Activated T-helper 1 cell treated with anti-CD3 and anti-CD28 coated beads, Interleukin-2, amount 50 U/mL, for 16 hours (primary cell): Measurements from ENCODE around the gene RNF144B.
"Not testable (repeated sequence)": the region's sequence is repeated elsewhere in the genome, so short reads cannot be mapped to it uniquely, and the experiment has no call there.

Experiments used
- DNase-seq, 2 donors: peaks; one replicate each; pipeline ENCODE4 v3.0.0-alpha.2; 2020; ENCODE audit warnings: low read depth in 1 of 2, low spot score in 1 of 2

The RNF144B gene

GRCh38 chr6:18387061-18387721, at the start of gene RNF144B:
TSS of gene RNF144B (plus strand) at chr6:18387350. CDS start at chr6:18399535, 12,185 bp downstream.
- DNase-seq = peak; percentile 20 to 48

- no peak for DNase-seq
Measured at GRCh38 chr6:18339599-18339998, 47.6 kb upstream of the RNF144B start.

GRCh38 chr6:18340781-18341551, 46.2 kb upstream of the RNF144B start:
- no peak for DNase-seq

- no peak for DNase-seq
Measured at GRCh38 chr6:18342223-18342622, 44.9 kb upstream of the RNF144B start.

GRCh38 chr6:18343741-18344140, 43.4 kb upstream of the RNF144B start:
- no peak for DNase-seq

GRCh38 chr6:18347021-18347577, 40.1 kb upstream of the RNF144B start:
- no peak for DNase-seq

- DNase-seq = no peak
Measured at GRCh38 chr6:18347866-18348265, 39.3 kb upstream of the RNF144B start.

- no peak for DNase-seq
Measured at GRCh38 chr6:18349386-18349785, 37.8 kb upstream of the RNF144B start.

GRCh38 chr6:18350271-18350670, 36.9 kb upstream of the RNF144B start:
- no peak for DNase-seq

GRCh38 chr6:18350712-18351111, 36.4 kb upstream of the RNF144B start:
- no peak for DNase-seq

GRCh38 chr6:18352001-18352400, 35.1 kb upstream of the RNF144B start:
- no peak for DNase-seq

- DNase-seq = no peak
Measured at GRCh38 chr6:18352842-18353241, 34.3 kb upstream of the RNF144B start.

- no peak for DNase-seq
Measured at GRCh38 chr6:18353251-18353650, 33.9 kb upstream of the RNF144B start.

GRCh38 chr6:18357546-18357945, 29.6 kb upstream of the RNF144B start:
- not testable (repeated sequence) for DNase-seq

- DNase-seq = no peak
Measured at GRCh38 chr6:18359237-18359885, 27.8 kb upstream of the RNF144B start.

GRCh38 chr6:18360188-18360587, 27.0 kb upstream of the RNF144B start:
- DNase-seq = no peak

- no peak for DNase-seq
Measured at GRCh38 chr6:18362058-18362561, 25.0 kb upstream of the RNF144B start.

GRCh38 chr6:18363746-18364145, 23.4 kb upstream of the RNF144B start:
- no peak for DNase-seq

GRCh38 chr6:18364561-18364960, 22.6 kb upstream of the RNF144B start:
- not testable (repeated sequence) for DNase-seq

- no peak for DNase-seq
Measured at GRCh38 chr6:18367371-18367770, 19.8 kb upstream of the RNF144B start.

GRCh38 chr6:18368277-18369105, 18.7 kb upstream of the RNF144B start:
- no peak for DNase-seq
